ENCODE data around the gene TMEM19.

DNA sequence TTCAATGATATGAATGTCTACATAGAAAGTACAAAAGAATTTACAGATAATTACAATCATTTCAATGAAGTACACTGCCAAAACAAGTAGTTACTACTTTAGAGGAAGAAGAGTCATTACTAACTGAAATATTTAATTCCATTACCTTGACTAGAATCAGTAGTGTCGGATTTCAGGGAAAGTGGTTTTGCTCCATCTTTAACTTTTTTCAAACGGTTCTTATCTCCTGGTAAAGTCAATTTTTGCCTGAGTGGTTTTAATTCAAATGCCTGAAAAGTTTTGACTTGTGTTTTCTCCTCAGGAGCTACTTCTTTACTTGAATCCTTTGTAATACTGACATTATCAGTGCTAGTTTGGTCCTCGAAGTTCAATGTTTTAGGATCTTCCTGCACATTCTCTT is 29.1 kb upstream of the TMEM19 start:
- TF ChIP-seq, protein P1, sequence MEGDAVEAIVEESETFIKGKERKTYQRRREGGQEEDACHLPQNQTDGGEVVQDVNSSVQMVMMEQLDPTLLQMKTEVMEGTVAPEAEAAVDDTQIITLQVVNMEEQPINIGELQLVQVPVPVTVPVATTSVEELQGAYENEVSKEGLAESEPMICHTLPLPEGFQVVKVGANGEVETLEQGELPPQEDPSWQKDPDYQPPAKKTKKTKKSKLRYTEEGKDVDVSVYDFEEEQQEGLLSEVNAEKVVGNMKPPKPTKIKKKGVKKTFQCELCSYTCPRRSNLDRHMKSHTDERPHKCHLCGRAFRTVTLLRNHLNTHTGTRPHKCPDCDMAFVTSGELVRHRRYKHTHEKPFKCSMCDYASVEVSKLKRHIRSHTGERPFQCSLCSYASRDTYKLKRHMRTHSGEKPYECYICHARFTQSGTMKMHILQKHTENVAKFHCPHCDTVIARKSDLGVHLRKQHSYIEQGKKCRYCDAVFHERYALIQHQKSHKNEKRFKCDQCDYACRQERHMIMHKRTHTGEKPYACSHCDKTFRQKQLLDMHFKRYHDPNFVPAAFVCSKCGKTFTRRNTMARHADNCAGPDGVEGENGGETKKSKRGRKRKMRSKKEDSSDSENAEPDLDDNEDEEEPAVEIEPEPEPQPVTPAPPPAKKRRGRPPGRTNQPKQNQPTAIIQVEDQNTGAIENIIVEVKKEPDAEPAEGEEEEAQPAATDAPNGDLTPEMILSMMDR (IDR thresholded peaks at IDR 0.05): no peak
- no peak for TF ChIP-seq POLR2A (IDR thresholded peaks at IDR 0.05)

Measured in lower leg skin (tissue), 3 donors.